CD4-positive, alpha-beta T cell treated with Interleukin-1 beta for 1 hour (primary cell): ENCODE results near the gene PGAP6.

Source experiments
- DNase-seq, 2 donors: peaks; one replicate each; pipeline ENCODE4 v3.0.0-alpha.2; 2020 to 2022

Gene PGAP6

GRCh38 chr16:322476-323143, 59.2 kb downstream of the PGAP6 start:
- DNase-seq: no peak

DNA sequence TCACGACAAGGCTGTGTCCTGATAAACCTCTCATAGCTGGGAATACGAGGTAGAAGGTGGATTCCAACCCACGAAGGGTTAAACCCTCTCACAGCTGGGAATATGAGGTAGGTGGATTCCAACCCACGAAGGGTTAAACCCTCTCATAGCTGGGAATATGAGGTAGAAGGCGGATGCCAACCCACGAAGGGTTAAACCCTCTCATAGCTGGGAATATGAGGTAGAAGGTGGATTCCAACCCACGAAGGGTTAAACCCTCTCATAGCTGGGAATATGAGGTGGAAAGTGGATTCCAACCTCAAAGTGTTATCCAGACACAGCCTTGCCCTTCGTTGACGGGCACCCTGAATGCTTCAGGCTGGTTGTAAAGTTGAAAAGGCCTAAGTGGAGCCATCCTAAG, 60.2 kb downstream of the PGAP6 start:
- no peak for DNase-seq
